Ovary (tissue), 3 donors: ENCODE data around the gene AP3B2.

Source experiments
- POLR2A ChIP-seq: fragments of 450-650 bp; IDR thresholded peaks from one replicate; pipeline ENCODE4 v1.6.1; 2017; ENCODE audit warnings: antibody characterized with exemption, mild to moderate bottlenecking, moderate library complexity
- TF ChIP-seq, protein P1 (sequence below), 3 donors: fragments of 450-650 bp in 2 of 3; fragments of 200-600 bp in 1 of 3; IDR thresholded peaks; one replicate each; pipeline versions ENCODE4 v1.5.1 to v1.8.0; 2016 to 2022; ENCODE audit warnings: antibody characterized with exemption in 3 of 3, mild to moderate bottlenecking in 1 of 3
- donor health status: DM: no; HTN: no; CAD: no.

DNA sequence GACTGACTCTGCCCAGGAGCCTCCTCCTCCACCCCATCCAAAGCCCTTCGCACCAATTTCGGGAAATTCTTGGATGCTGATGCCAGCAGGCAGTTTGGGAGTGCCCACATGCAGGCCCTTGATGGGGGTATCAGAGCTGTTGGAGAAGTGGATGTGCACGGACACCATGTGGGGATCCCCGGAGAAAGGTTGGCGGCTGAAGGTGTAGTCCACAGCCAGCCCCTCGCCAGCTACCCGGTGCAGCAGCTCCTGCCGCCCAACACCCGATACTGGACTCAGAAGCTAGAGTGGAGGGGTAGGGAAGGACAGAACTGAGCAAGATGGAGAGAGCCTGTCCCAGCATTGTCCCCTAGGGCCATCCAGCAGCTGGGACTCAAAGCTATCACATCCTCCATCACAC is 47.0 kb downstream of the AP3B2 start:
- TF ChIP-seq, protein P1, sequence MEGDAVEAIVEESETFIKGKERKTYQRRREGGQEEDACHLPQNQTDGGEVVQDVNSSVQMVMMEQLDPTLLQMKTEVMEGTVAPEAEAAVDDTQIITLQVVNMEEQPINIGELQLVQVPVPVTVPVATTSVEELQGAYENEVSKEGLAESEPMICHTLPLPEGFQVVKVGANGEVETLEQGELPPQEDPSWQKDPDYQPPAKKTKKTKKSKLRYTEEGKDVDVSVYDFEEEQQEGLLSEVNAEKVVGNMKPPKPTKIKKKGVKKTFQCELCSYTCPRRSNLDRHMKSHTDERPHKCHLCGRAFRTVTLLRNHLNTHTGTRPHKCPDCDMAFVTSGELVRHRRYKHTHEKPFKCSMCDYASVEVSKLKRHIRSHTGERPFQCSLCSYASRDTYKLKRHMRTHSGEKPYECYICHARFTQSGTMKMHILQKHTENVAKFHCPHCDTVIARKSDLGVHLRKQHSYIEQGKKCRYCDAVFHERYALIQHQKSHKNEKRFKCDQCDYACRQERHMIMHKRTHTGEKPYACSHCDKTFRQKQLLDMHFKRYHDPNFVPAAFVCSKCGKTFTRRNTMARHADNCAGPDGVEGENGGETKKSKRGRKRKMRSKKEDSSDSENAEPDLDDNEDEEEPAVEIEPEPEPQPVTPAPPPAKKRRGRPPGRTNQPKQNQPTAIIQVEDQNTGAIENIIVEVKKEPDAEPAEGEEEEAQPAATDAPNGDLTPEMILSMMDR (IDR thresholded peaks at IDR 0.05) = no peak
- no peak for TF ChIP-seq POLR2A
